HCT116 (cell line): ENCODE results near the gene KLHL15. TPM values are rescaled to one million over a fixed set of nuclear protein-coding genes. Genes with fewer than 3 reads are reported as not detected.

Experiments used
- ATAC-seq: fragments of 200-7000 bp; cut with Tn5 transposase; 2 replicates; pipeline ENCODE4 v1.9.1; 2020; ENCODE audit warnings: mild to moderate bottlenecking, moderate library complexity
- BruUV-seq: library from RNA; stranded (reverse); fragments of 400-500 nt; replicated peaks from 2 replicates; lab custom pipeline; 2021; lab: Mats Ljungman, UMichigan
- CTCF ChIA-PET: fragments of 300-600 bp; sonication (Branson Sonifier 250); formaldehyde crosslinking; loops from one replicate; lab custom pipeline; 2021; ENCODE audit warnings: antibody characterized with exemption; lab: Charles Lee
- POLR2A ChIA-PET: fragments of 300-600, 350-600 bp; sonication (Branson Sonifier 250); formaldehyde crosslinking; loops from one replicate; lab custom pipeline; 2021; ENCODE audit warnings: antibody characterized with exemption; lab: Charles Lee
- RAD21 ChIA-PET, 2 experiments: fragments of 300-600 bp; sonication (Branson Sonifier 250); formaldehyde crosslinking; loops; one replicate each; lab custom pipeline; 2023; ENCODE audit warnings: low total read pairs in 2 of 2; ENCODE audit not compliant: uncharacterized antibody in 2 of 2, unreplicated experiment in 2 of 2, low non-redundant PET in 1 of 2; lab: Charles Lee
- DNase-seq: peaks from one replicate; pipeline ENCODE4 v3.0.0-alpha.2; 2010; ENCODE audit warnings: low read depth, low spot score
- H2AFZ ChIP-seq: fragments of 200-600 bp; shearing (Covaris generic), sonication (generic); 2 replicates; pipeline ENCODE4 v1.6.1; 2017; ENCODE audit warnings: low read depth, mixed run types, mixed read lengths, antibody characterized with exemption, low read length; ENCODE audit not compliant: poor library complexity, severe bottlenecking
- H3K27ac ChIP-seq: 2 replicates; pipeline ENCODE4 v1.5.1; 2012; ENCODE audit warnings: low read depth, low read length
- H3K27me3 ChIP-seq: fragments of 200-600 bp; sonication (generic); 2 replicates; pipeline ENCODE4 v1.6.1; 2016; ENCODE audit warnings: mixed run types, low read length, mixed read lengths; ENCODE audit not compliant: insufficient read depth
- H3K36me3 ChIP-seq, 2 experiments: fragments of 200-500 bp in 1 of 2; fragments of 200-600 bp in 1 of 2; sonication (Bioruptor generic) in 1 of 2; sonication (generic) in 1 of 2; 2 replicates each; pipeline versions ENCODE4 v1.5.1 to v1.6.1; 2014 to 2016; ENCODE audit warnings: low read length in 2 of 2, inconsistent platforms in 1 of 2, mixed read lengths in 1 of 2, mixed run types in 1 of 2; ENCODE audit not compliant: insufficient read depth in 2 of 2, control insufficient read depth in 1 of 2
- H3K4me1 ChIP-seq, 2 experiments: fragments of 200-600 bp in 1 of 2; sonication (generic) in 1 of 2; 2 replicates each; pipeline versions ENCODE4 v1.5.1 to v1.6.1; 2012 to 2017; ENCODE audit warnings: low read length in 2 of 2, inconsistent platforms in 1 of 2, mild to moderate bottlenecking in 1 of 2, mixed read lengths in 1 of 2, mixed run types in 1 of 2, moderate library complexity in 1 of 2; ENCODE audit not compliant: insufficient read depth in 2 of 2, control insufficient read depth in 1 of 2
- H3K4me2 ChIP-seq: fragments of 200-600 bp; sonication (generic); 2 replicates; pipeline ENCODE4 v1.6.1; 2017; ENCODE audit warnings: mixed run types, low read length, mixed read lengths
- H3K4me3 ChIP-seq, 2 experiments: fragments of 200-600 bp in 1 of 2; sonication (generic) in 1 of 2; replicated peaks in 1 of 2; 2 replicates each; pipeline ENCODE4 v1.5.1; 2011 to 2016; ENCODE audit warnings: low read length in 2 of 2, control low read depth in 1 of 2, low read depth in 1 of 2, mild to moderate bottlenecking in 1 of 2, mixed read lengths in 1 of 2, mixed run types in 1 of 2
- H3K79me2 ChIP-seq: fragments of 200-600 bp; sonication (generic); 2 replicates; pipeline ENCODE4 v1.6.1; 2017; ENCODE audit warnings: mild to moderate bottlenecking, mixed run types, low read length, moderate library complexity, mixed read lengths; ENCODE audit not compliant: insufficient read depth
- H3K9ac ChIP-seq: fragments of 200-600 bp; sonication (generic); 2 replicates; pipeline ENCODE4 v1.6.1; 2016; ENCODE audit warnings: low read length, mixed read lengths
- H3K9me2 ChIP-seq: fragments of 200-600 bp; sonication (generic), shearing (Covaris generic); 2 replicates; pipeline ENCODE4 v1.6.1; 2017; ENCODE audit warnings: mixed run types, mild to moderate bottlenecking, moderate library complexity; ENCODE audit not compliant: insufficient read depth
- H3K9me3 ChIP-seq, 2 experiments: fragments of 200-500 bp in 1 of 2; fragments of 200-600 bp in 1 of 2; sonication (Bioruptor generic) in 1 of 2; sonication (generic) in 1 of 2; 2 replicates each; pipeline ENCODE4 v1.6.1; 2014 to 2017; ENCODE audit warnings: low read length in 2 of 2, mixed read lengths in 2 of 2, inconsistent platforms in 1 of 2, low read depth in 1 of 2, mild to moderate bottlenecking in 1 of 2, mixed run types in 1 of 2, moderate library complexity in 1 of 2; ENCODE audit not compliant: control insufficient read depth in 1 of 2, insufficient read depth in 1 of 2
- H4K20me1 ChIP-seq: fragments of 200-600 bp; sonication (generic), shearing (Covaris generic); 2 replicates; pipeline ENCODE4 v1.6.1; 2017; ENCODE audit warnings: mixed run types, mild to moderate bottlenecking, moderate library complexity; ENCODE audit not compliant: insufficient read depth
- CBX3 ChIP-seq: IDR thresholded peaks from 2 replicates; pipeline ENCODE4 v1.6.1; 2012; ENCODE audit warnings: low read depth
- EGR1 ChIP-seq: IDR thresholded peaks from 2 replicates; pipeline ENCODE4 v1.6.1; 2012; ENCODE audit warnings: low read depth
- ELF1 ChIP-seq: IDR thresholded peaks from 2 replicates; pipeline ENCODE4 v1.6.1; 2012; ENCODE audit warnings: low read depth, borderline replicate concordance
- EZH2phosphoT487 ChIP-seq: fragments of 200-600 bp; IDR thresholded peaks from 2 replicates; pipeline ENCODE4 v1.6.1; 2018; ENCODE audit warnings: antibody characterized with exemption, borderline replicate concordance
- FOSL1 ChIP-seq: IDR thresholded peaks from 2 replicates; pipeline ENCODE4 v1.6.1; 2012; ENCODE audit warnings: low read depth
- JUND ChIP-seq: IDR thresholded peaks from 2 replicates; pipeline ENCODE4 v1.6.1; 2012
- POLR2A ChIP-seq: IDR thresholded peaks from 2 replicates; pipeline ENCODE4 v1.7.0; 2011; ENCODE audit warnings: borderline replicate concordance; ENCODE audit not compliant: insufficient read depth, insufficient read length; ENCODE audit errors: extremely low read depth
- RAD21 ChIP-seq: IDR thresholded peaks from 2 replicates; pipeline ENCODE4 v1.6.1; 2012; ENCODE audit warnings: low read depth, mild to moderate bottlenecking
- SP1 ChIP-seq: IDR thresholded peaks from 2 replicates; pipeline ENCODE4 v1.6.1; 2012; ENCODE audit warnings: low read depth
- YY1 ChIP-seq: IDR thresholded peaks from 2 replicates; pipeline ENCODE4 v1.6.1; 2011; ENCODE audit warnings: low read length, low read depth, moderate library complexity, mild to moderate bottlenecking; ENCODE audit not compliant: insufficient replicate concordance; ENCODE audit errors: extremely low read depth
- ZNF274 ChIP-seq: fragments of 200-500 bp; sonication (Bioruptor generic); IDR thresholded peaks from 2 replicates; pipeline ENCODE4 v1.6.1; 2014; ENCODE audit warnings: mild to moderate bottlenecking, low read depth, low read length, inconsistent platforms
- intact Hi-C: fragments of 100-400 bp; cut with micrococcal nuclease; formaldehyde crosslinking; loops from 2 replicates; pipeline ENCODE4 v1.10.0; 2022
- total RNA-seq: library from RNA; stranded (reverse); gene quantifications from one replicate; pipeline ENCODE4 v1.2.1, GENCODE V29; 2021; ENCODE audit not compliant: unreplicated experiment
- TF ChIP-seq, protein P1 (sequence below): IDR thresholded peaks from 2 replicates; pipeline ENCODE4 v1.6.1; 2012
- TF ChIP-seq, protein P2 (sequence below), 3 experiments: fragments of 200-600 bp in 1 of 3; sonication (generic) in 1 of 3; IDR thresholded peaks in 2 of 3; conservative IDR thresholded peaks in 1 of 3; 2 replicates each; pipeline ENCODE4 v1.5.1; 2012 to 2017; ENCODE audit warnings: low read depth in 2 of 3, low read length in 2 of 3, antibody characterized with exemption in 1 of 3, borderline replicate concordance in 1 of 3, control low read depth in 1 of 3, mild to moderate bottlenecking in 1 of 3, mixed read lengths in 1 of 3, mixed run types in 1 of 3, moderate library complexity in 1 of 3; ENCODE audit not compliant: insufficient read depth in 1 of 3
- TF ChIP-seq, protein P3 (sequence below): IDR thresholded peaks from 2 replicates; pipeline ENCODE4 v1.6.1; 2012

Gene KLHL15
- total RNA-seq, 1 experiment from 2014 or later = 10.1 TPM

DNA sequence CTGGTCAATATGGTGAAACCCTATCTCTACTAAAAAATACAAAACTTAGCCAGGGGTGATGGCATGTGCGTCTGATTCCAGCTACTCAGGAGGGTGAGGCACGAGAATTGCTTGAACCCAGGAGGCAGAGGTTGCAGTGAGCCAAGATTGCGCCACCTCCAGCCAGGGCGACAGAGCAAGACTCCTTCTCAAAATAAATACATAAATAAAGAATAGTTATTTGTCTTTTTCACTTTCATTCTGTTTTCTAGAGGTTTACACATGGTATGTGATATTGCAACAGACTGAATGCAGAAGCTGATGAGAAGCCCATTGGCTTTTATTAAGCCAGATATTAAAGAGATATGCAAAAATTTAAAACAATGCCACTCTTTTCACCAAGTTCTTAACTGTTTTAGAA, 8.2 kb downstream of the KLHL15 start:
- Histone ChIP-seq H3K27me3 (no peaks in the 10 kb centered on the region), H3K36me3 (no peaks in the 10 kb centered on the region; a peak in 1 of 4 replicates), H3K4me3 (no peak overlapping the region), H3K27ac (no peak overlapping the region), H3K4me1 (peaks cover 0 to 4% of the 10 kb centered on the region in 2 experiments; a peak in 1 of 4 replicates), H3K9me2 (no peaks in the 10 kb centered on the region), H3K9ac (no peak overlapping the region), H4K20me1 (no peaks in the 10 kb centered on the region), H3K9me3 (no peaks in the 10 kb centered on the region), H3K4me2 (no peak overlapping the region), H3K79me2 (peaks cover 79% of the 10 kb centered on the region), H2AFZ (no peak overlapping the region)
- intact Hi-C loops = no loop called here
- CTCF ChIA-PET = no interaction called here
- TF ChIP-seq SP1 (no peak), ELF1 (no peak), JUND (no peak), POLR2A (no peak), FOSL1 (no peak), EZH2phosphoT487 (no peak), RAD21 (no peak), CBX3 (no peak), ZNF274 (no peak), YY1 (no peak), EGR1 (no peak)
- TF ChIP-seq, protein P1, sequence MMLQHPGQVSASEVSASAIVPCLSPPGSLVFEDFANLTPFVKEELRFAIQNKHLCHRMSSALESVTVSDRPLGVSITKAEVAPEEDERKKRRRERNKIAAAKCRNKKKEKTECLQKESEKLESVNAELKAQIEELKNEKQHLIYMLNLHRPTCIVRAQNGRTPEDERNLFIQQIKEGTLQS = no peak
- TF ChIP-seq, protein P2, sequence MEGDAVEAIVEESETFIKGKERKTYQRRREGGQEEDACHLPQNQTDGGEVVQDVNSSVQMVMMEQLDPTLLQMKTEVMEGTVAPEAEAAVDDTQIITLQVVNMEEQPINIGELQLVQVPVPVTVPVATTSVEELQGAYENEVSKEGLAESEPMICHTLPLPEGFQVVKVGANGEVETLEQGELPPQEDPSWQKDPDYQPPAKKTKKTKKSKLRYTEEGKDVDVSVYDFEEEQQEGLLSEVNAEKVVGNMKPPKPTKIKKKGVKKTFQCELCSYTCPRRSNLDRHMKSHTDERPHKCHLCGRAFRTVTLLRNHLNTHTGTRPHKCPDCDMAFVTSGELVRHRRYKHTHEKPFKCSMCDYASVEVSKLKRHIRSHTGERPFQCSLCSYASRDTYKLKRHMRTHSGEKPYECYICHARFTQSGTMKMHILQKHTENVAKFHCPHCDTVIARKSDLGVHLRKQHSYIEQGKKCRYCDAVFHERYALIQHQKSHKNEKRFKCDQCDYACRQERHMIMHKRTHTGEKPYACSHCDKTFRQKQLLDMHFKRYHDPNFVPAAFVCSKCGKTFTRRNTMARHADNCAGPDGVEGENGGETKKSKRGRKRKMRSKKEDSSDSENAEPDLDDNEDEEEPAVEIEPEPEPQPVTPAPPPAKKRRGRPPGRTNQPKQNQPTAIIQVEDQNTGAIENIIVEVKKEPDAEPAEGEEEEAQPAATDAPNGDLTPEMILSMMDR (IDR thresholded peaks at IDR 0.05 in 2 of 3, conservative IDR thresholded peaks at IDR 0.05 in 1 of 3; ENCODE audit: borderline replicate concordance in 1 of 3, insufficient read depth in 1 of 3, low read depth in 2 of 3, low read length in 2 of 3) = no peak
- TF ChIP-seq, protein P3, sequence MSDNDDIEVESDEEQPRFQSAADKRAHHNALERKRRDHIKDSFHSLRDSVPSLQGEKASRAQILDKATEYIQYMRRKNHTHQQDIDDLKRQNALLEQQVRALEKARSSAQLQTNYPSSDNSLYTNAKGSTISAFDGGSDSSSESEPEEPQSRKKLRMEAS = no peak
- POLR2A ChIA-PET = no interaction called here
- ATAC-seq = no peak
- DNase-seq = no peak
- BruUV-seq = no TSS peak
- RAD21 ChIA-PET = no interaction called here
